Stimulated activated CD4-positive, alpha-beta T cell treated with anti-CD3 and anti-CD28 coated beads, Interleukin-12 subunit alpha, Interleukin-12 subunit beta, amount 100 ng/mL, for 24 hours (primary cell): ENCODE data around the gene SNRNP25.
"Not testable (repeated sequence)": the region's sequence is repeated elsewhere in the genome, so short reads cannot be mapped to it uniquely, and the experiment has no call there.

Experiments used
- DNase-seq, 2 experiments: peaks; one replicate each; pipeline ENCODE4 v3.0.0-alpha.2; 2020; ENCODE audit warnings: low read depth in 2 of 2

The SNRNP25 gene

GRCh38 chr16:41439-42068 is 12.1 kb upstream of the SNRNP25 start:
- no peak for DNase-seq

- no peak for DNase-seq
Observed at GRCh38 chr16:42069-42457, 11.6 kb upstream of the SNRNP25 start.

DNA sequence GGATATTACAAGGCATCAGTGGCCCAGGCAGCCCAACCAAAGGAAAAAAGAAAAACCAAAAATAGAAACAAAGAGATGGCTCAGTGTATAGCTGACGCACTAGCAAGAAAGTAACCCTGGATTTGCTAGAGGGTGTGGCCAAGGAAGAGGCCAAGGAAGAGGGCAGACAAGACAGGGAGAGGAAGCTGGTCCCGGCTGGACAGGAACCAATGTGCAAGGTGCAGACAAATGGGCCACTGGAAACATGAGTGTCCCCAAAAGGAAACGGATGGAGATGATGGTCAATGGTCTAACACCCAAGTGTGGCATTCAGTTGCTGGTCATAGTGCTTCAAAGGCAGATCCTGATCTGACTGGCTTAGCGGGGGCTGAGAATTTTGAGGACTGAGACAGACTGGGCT is 10.9 kb upstream of the SNRNP25 start:
- no peak for DNase-seq

- DNase-seq, result no peak
Observed at GRCh38 chr16:43294-43693, 10.3 kb upstream of the SNRNP25 start.

DNA sequence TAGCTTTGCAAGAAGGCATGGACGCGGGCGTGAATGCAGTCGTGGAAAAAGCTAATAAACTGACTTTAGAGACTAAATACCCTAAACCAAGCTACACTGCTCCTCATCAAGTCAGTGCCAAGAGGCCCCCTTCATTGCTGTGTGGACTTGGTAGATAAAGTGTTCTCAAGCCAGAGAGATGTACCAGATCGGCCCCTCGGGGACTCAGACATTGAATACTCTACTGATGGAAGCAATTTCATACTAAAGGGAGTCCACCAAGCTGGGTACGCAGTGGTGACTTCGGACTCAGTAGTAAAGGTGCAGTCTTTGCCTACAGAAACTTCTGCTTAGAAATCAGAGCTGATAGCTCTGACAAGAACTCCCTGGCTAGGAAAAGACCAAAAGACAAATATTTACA is 9.0 kb upstream of the SNRNP25 start:
- DNase-seq, result no peak

DNA sequence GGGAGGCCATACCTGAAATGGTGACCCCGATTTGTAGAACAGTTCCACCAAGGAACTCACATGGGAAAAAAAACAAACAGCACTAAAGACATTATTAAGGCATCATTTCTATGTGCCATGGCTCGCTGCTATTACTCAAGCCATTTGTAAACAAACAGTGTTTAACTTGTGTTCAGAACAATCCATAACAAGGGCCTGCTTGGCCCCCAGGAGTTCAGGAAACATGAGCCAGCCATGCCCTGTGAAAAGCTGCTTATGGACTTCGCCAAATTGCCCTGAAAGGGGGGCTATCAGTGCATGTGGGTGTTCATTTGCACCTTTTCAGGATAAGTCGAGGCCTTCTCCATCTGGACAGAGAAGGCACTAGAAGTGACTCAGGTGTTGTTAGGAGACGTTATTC is 8.2 kb upstream of the SNRNP25 start:
- no peak for DNase-seq

- not testable (repeated sequence) for DNase-seq
Observed at GRCh38 chr16:46510-46909, 7.1 kb upstream of the SNRNP25 start.

GRCh38 chr16:47234-47633 is 6.4 kb upstream of the SNRNP25 start:
- no peak for DNase-seq

DNA sequence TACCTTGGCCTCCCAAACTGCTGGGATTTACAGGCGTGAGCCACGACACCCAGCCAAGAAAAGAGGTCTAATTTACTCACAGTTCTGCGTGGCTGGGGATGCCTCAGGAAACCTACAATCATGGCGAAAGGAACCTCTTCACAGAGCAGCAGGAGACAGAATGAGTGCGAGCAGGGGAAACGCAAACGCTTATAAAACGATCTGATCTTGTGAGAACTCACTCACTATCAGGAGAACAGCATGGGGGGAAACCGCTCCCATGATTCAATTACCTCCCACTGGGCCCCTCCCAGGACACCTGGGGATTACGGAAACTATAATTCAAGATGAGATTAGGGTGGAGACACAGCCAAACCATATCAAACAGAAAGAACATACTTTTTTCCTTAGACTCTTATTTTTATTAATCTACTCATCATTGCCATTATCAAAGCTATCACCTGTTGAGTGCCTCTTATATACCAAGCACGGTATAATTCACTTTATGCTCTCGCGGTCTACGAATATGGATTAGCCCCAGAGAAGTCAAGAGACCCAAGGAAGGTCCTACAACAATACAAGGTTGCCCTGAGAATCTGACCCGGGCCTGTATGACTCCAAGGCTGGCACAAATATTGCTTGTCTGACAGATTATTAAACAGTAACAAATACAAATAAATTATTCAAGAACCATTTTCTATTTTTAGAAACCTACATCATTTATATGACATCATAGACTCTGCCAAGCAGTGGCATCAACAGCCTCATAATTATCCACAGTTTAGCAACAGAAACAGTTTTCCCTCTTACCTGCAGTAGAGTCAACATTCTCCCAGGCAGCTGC is 2.6 kb upstream of the SNRNP25 start:
- no peak for DNase-seq

DNA sequence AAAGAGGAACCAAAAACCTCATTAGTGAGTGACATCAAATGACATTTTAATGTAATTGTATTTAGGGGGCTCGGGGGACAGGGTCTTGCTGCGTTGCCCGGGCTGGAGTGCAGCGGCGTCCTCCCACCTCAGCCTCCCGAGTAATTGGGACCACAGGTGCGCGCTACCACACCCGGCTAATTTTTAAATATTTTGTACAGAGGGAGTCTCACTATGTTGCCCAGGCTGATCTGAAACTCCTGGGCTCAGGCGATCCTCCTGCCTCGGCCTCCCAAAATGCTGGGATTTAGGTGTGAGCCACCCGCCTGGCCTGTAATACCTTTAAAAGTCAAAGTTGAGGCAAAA is 581 bp downstream of the SNRNP25 start:
- DNase-seq, result no peak

- DNase-seq, result no peak
Observed at GRCh38 chr16:55571-56136, 2.0 kb downstream of the SNRNP25 start.

- no peak for DNase-seq
Observed at GRCh38 chr16:56231-56927, 2.8 kb downstream of the SNRNP25 start.

DNA sequence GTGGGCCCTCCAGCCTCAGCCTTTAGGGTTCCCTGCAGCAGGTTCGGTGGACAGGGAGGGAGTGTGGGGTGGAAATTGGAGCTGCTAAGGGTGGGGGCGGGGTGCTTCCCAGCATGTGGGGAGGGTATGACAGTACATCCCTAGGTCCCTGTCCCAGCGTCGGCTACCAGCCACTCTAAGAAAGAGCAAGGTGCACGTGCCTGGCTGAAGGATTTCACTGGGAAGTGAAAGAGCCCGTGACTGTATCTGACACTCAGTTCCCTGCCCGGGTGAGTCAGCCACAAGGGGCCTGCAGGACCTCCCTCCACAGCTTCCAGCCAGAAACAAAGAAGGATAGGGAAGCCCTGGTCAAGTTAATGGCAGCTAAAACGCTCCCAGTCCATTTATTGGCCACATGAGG is 4.1 kb downstream of the SNRNP25 start:
- no peak for DNase-seq

DNA sequence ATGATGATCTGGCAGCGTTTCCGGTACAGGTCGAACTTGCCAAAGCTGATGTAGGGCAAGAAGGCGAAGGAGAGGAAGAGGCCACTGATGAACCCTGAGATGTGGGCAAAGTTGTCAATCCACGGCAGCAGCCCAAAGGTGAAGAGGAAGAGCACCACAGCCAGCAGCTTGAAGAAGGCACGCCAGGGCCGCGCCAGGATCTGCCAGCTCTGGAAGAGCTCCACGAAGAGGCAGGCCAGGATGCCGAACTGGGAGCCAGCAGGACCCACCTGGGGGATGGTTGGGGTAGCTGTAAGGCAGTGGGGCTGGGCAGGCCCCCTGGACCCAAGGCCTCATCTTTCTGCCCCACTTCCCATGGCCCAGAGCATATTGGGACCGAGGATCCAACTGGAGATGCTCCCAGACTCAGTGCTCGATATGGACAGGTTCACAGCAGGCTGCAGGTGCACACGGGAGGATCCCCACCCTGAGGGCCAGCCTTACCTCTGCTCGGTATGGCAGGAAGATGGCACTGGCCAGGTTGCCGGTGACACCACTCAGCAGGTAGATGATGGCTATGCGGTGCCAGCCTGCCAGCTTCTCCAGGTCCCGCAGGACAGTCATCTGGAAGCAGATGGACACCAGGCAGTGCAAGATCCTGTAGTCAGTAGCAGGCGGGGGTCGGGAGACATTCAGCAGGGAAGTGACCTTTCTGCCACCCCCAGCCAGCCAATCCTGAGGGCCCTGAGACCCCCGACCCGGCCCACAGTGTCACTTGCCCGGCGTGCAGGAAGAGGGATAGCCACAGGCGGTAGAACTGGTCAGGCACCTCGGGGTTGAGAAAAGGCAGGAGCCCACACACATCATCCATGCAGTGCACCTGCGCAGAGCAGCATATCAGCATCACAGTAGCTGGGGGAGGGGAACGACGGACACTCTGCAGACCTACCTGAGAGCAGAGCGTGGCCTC is 5.1 kb downstream of the SNRNP25 start:
- no peak for DNase-seq

GRCh38 chr16:59440-60059 is 5.9 kb downstream of the SNRNP25 start:
- no peak for DNase-seq

- DNase-seq, result no peak
Observed at GRCh38 chr16:60166-60565, 6.5 kb downstream of the SNRNP25 start.

- no peak for DNase-seq
Observed at GRCh38 chr16:60929-61878, 7.6 kb downstream of the SNRNP25 start.

DNA sequence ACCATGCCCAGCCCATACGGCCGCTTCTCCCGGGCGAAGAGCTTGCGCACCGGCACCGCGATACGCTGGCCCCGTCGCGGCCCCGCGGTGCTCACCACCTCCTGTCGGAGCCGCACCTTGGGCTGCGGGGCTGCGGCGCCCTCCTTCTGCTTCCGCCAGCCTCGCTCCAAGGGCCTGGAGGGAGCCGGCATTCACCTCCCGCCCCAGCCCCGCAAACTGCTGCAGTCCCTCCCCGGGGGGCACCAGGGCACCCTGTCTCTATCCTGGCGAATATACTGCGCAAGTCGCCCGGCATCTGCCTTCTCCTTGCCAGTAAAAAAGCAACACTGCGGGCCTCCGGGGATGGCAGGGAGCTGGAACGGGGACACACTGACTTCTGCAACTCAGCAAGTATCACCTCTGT is 8.3 kb downstream of the SNRNP25 start:
- DNase-seq, result no peak

DNA sequence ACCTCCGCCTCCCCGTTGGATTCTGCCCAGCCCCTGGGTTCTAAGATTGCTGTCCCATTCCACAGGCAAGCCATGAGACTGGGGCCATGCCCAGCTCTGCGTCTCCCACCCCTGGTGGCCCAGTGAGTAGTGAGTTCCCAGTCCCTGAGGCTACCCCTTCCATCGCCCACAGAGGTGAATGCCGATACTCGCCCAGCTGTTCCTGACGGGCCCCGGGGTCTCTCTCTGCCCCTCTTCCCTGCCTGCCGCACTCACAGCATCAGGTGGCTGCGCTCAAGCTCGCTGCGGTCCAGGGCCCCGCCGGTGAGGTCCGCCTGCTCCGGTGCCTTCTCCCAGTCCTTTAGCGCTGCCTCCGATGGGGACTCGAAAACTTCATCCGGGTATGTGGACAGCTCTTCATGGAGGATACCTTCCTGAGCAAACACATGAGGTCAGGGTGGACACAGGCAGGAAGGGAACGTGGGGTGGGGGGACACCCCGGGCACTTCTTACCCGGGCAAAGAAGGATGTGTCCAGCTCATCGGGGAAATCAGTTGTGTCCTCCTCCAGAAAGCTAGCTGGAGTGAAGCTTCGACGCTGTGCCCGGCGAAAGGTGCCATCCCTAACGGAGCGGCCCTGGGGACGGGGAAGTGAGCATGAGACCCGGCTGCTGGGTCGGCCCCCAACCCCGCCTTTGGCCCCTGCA is 8.8 kb downstream of the SNRNP25 start:
- DNase-seq, result no peak
